HG02852 (cell line): ENCODE measurements around the gene MIA.
"Not testable (repeated sequence)": the region's sequence is repeated elsewhere in the genome, so short reads cannot be mapped to it uniquely, and the experiment has no call there.

Experiments
- ATAC-seq: cut with Tn5 transposase; IDR thresholded peaks from one replicate; pipeline ENCODE4 v1.9.1; 2021; ENCODE audit warnings: mild to moderate bottlenecking, moderate library complexity; ENCODE audit not compliant: unreplicated experiment

MIA gene

DNA sequence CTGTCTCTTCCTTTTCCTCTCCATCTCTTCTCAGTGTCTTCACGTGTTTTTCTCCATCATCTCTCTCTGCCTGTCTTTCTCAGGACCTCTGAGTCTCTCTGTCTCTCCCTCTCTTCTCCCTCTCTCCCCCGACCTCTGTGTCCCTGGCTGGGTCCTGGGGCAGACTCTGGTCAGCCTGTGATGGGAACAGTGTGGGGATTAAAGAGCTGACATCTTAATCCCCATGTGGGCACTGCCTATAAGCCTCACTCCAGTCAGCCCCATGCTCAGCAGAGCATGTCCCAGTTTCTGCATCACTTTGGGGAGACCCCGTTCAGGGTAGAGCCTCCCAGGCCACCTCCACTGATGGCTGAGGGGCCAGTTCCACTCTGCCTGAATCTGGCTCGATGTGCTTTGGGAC is 39.9 kb downstream of the MIA start:
- ATAC-seq: no peak

- ATAC-seq: not testable (repeated sequence)
These were observed 43.4 kb downstream of the MIA start for GRCh38 chr19:40818480-40819399.

- not testable (repeated sequence) for ATAC-seq
These were observed 44.3 kb downstream of the MIA start for GRCh38 chr19:40819479-40820234.

DNA sequence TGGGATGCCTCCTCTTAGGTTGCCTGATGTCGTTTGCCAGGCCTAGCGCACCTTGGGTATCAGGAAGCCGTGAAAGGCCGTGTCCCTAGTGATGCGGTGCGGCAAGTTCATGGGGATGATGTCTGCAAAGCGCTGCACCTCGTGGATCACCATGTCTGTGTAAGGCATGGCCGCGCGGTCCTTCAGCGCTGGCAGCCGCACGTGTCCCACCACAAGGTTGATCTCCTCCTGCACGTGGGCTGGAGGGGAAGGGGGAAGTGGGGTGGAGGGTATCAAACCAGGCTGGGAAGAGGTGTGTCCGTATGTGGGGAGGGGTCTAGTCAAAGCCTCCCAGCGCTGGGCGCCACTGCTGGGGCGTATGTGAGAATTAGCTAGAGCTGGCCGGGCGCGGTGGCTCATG is 46.8 kb downstream of the MIA start:
- ATAC-seq: no peak

DNA sequence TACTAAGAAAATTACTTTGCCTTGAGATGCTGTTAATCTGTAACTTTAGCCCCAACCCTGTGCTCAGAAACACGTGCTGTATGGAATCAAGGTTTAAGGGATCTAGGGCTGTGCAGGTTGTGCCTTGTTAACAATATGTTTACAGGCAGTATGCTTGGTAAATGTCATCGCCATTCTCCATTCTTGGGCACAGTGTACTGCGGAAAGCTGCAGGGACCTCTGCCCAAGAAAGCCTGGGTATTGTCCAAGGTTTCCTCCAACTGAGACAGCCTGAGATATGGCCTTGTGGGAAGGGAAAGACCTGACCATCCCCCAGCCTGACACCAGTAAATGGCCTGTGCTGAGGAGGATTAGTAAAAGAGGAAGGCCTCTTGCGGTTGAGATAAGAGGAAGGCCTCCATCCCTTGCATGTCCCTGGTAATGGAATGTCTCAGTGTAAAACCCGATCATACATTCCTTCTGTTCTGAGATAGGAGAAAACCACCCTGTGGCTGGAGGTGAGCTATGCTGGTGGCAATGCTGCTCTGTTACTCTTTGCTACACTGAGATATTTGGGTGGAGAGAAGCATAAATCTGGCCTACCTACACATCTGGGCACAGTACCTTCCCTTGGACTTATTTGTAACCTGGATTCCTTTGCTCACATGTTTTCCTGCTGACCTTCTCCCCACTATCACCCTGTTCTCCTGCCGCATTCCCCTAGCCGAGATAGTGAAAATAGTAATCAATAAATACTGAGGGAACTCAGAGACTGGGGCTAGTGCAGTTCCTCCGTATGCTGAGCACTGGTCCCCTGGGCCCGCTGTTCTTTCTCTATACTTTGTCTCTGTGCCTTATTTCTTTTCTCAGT is 47.6 kb downstream of the MIA start:
- ATAC-seq: not testable (repeated sequence)

DNA sequence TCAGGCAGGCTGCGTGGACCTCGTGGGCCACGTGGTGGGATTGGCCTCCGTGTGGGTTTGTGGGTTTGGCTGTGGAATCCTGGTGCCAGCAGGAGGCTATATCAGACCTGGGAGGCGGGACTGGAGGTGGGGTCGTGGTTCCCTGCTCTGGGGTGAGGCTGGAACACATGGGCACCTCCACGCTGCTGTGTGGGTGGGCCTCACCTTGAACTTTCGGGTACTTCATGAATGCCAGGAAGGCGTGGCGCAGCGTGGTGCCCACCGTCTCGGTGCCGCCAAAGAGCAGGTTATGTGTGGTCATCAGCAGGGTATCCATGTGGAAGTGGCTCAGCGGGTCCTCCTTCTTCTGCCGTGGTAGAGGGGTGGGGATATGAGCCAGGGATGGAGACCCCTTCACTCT is 49.6 kb downstream of the MIA start:
- ATAC-seq: not testable (repeated sequence)

DNA sequence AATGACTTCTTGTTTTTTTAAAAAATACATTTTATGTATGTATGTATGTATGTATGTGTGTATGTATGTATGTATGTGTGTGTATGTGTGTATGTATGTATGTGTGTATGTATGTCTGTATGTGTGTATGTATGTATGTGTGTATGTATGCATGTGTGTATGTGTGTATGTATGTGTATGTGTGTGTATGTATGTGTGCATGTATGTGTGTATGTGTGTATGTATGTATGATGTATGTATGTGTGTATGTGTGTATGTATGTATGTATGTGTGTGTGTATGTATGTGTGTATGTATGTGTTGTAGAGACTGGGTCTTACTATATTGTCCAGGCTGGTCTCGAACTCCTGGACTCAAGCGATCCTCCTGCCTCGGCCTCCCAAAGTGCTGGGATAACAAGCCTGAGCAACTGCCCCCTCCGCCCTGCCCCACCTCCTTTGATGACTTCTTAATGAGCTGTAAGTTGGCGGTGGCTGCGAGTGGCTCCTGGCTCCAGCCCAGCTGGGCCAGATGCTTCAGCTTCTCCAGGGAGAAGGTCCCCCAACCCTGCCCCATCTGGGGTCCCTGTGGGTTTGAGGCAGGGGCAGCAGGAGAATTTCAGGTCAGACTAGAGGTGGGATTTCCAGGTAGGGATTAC is 50.3 kb downstream of the MIA start:
- not testable (repeated sequence) for ATAC-seq

GRCh38 chr19:40826312-40826698 is 51.0 kb downstream of the MIA start:
- ATAC-seq: not testable (repeated sequence)

GRCh38 chr19:40826699-40827385 is 51.5 kb downstream of the MIA start:
- not testable (repeated sequence) for ATAC-seq
